Occipital lobe (tissue), 2 donors: ENCODE measurements around the gene WDFY1. TPM values are rescaled to one million over a fixed set of nuclear protein-coding genes. Genes with fewer than 3 reads are reported as not detected.
A peak's percentile ranks its signal among the peaks of the same experiment; 100 is the strongest.

Source experiments
- DNase-seq: peaks from one replicate; lab custom pipeline; 2025; lab: John Stamatoyannopoulos, UW
- total RNA-seq: library from RNA; depleted of rRNA; stranded (reverse); fragments of >200 nt; gene quantifications from one replicate; pipeline ENCODE4 v1.2.3, GENCODE V29; 2014

The WDFY1 gene, protein sequence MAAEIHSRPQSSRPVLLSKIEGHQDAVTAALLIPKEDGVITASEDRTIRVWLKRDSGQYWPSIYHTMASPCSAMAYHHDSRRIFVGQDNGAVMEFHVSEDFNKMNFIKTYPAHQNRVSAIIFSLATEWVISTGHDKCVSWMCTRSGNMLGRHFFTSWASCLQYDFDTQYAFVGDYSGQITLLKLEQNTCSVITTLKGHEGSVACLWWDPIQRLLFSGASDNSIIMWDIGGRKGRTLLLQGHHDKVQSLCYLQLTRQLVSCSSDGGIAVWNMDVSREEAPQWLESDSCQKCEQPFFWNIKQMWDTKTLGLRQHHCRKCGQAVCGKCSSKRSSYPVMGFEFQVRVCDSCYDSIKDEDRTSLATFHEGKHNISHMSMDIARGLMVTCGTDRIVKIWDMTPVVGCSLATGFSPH
- total RNA-seq: 67.8 TPM

DNA sequence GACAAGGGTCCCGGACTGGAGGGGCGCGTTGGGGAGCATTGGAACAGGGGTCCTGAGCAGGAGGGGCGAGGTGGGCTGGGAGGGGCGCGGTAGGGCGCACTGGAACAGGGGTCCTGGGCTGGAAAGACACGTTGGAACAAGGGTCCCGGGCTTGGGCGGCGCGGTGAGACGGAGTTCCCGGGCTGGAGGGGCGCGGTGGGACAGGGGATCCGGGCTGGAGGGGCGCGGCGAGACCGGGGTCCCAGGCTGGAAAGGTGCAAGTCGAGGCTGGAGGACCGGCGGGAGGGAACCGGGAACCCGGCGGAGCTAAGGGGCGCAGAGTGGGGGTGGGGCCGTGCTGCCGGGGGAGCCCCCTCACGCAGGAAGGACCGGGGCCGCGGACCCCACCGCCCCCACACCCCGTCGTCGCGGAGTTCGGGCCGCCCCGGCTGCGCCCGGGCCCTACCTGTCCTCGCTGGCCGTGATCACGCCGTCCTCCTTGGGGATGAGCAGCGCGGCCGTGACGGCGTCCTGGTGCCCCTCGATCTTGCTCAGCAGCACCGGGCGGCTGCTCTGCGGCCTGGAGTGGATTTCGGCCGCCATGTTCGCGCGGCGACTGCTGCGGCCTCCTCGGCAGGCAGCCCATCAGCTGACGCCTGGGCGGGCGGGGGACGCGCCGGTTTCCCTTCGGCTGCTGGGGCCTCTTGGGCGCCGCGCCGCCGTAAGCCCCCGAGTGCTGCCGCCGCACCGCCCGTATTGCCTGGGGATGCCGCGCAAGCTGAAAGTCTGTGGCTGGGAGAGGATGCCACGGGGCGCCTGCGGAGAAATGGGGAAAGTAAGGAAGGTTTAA, at the start of gene WDFY1:
TSS of gene WDFY1 (minus strand) at position 633 of the 829 bp plus-strand sequence. CDS start at position 582, 51 bp downstream.
- DNase-seq: peak; percentile 86

DNA sequence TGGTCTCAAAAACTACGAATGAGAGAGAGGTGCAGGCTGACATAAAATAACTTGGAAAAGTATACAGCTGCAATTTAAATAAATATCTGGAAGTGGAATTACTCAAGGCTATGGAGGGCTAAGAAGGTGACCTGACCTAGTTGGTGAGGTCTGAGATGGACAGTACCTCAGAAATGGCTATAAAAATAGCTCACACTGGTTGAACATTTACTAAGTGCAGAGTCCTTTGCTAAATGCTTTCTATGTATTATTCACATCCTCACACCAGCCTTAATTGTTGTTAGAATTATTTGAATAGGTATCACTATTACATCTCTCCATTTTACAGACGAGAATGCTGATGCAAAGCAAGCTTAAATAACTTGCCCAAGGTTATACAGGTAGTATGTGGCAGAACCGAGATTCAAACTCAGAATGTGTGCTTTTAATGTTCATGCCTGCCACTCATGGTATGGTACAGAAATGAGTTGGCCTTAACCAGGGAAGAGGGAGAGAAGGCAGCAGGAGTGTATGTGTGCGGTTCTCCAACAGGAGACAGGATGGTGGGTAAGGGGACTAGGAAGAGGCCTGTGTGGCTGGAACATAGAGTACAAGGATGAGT, 49.5 kb upstream of the WDFY1 start:
- DNase-seq: no peak

DNA sequence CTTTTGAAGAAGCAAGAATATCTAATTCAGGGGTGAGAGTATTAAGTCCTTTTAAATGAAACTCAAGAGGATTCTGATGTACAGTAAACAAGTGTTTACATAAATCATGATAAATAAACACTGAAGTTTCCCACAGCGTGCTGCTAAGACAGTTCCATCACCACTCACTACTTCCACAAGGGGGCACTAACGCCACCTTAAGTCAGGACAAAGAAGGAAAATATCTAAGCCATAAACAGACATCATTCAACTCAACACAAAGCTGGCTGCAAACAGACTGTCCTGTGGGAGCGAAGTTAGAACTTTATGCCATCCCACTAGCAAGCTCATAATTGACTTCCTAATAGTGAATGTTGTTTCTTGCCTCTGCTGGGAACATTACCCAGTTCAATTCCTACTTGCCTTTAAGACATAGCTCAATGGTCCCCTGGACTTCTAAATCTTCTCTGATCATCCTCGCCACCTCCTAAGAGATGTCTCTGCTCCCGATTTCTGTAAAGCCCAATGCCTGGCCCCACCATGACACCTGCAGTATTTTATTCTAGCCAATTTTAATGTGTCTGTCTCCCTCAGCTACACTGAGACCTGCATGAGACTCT, 48.6 kb upstream of the WDFY1 start:
- no peak for DNase-seq

DNA sequence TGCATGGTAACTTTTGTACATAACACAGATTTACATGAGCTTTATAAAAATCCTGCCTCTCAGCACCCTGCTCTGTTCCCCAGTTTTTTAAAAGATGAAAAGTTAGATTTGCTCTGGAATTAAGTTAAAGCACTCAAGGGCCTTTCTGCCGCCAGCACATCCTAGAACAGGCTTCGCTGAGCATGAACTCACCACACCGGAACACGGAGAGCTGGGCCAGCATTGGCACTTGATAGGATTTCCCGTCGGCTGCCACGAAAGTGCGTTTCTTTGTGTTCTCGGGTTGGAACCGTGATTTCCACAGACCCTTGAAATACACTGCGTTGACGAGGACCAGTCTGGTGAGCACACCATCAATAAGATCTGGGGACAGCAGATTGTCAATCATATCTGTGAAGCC, 46.5 kb upstream of the WDFY1 start:
- DNase-seq: no peak

DNA sequence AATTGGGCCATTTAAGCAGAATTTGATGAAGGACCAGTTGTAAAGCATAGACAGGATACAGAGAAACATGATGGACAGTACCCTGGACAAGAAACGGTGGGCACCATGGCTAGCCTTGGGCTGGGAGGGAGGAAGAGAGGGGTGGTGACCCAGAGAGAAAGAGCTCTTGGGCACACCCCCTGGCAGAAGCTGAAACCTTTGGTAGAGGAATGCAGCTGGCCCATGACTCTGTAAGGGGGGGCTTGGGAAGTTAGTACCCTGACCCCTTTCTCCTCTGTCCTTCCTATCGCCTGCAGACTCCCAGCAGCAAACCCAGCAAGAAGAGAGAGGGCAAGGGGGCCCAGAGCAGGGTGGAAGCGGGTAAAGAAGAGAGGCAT, 44.7 kb upstream of the WDFY1 start:
- no peak for DNase-seq

DNA sequence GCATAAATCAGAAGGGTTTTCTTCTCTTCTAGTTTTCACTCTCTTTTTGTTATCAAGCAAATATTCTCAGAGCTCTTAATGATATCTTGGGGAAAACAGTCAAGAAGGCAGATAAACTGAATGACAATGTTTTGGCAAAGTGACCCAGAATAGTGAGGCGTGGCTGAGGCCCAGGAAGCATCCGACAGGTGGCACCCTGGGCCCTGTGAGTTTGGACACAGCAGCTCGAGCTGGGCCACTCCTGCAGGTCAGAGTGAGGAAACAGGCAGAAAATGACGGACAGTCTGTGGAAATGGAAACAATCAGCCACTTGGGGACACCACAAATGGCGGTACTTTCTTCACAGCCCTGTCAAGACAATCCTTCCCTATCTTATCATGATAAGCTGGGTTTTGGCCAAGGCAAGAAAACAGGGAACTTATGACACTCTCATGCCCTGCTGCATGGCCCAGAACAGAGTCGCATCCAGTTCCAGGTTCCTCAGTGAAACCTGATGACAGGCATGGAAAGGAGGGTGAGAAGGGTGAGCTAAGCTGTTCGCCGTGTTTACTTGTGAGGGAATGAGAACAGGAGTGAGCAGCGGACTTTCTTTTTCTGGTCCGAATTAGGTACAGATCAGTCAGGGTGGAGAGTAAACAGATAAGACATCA, 44.2 kb upstream of the WDFY1 start:
- no peak for DNase-seq

DNA sequence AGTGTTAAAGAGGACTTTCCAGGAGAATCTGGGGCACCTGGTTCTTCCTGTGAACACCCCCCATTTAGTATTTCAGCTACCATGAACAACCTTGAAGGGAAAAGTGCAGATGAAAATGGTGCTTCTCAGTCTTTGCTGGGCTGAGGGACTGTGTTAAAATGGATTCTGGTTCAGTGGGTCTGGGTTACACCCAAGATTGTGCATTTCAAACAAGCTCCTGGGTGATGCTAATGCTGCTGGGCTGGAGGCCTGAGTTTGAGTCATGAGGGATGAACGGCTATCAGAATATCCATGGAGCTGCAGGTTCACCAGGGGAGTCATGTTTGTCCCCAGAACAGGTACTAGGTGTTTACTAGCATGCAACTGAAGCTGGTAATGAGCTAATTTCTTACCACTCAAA, 36.1 kb upstream of the WDFY1 start:
- DNase-seq: no peak

DNA sequence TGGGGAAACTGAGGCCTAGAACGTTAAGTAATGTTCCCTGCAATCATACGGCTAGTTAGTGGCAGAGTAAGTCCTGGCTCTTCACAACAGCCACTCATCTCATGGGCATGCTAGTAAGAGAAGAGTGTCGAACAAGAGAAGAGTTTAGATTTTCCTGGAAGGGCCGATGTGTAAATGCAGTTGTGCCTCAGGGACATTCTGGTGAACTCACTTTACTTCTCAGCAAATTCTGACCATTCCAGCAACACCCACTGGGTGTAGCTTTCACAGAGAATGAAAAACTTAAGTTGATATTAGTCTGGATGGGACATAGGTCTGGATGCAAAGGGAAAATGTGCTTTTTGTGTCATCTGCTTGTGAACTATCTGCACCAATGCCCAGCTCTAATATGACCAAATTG, 35.7 kb upstream of the WDFY1 start:
- DNase-seq: no peak

DNA sequence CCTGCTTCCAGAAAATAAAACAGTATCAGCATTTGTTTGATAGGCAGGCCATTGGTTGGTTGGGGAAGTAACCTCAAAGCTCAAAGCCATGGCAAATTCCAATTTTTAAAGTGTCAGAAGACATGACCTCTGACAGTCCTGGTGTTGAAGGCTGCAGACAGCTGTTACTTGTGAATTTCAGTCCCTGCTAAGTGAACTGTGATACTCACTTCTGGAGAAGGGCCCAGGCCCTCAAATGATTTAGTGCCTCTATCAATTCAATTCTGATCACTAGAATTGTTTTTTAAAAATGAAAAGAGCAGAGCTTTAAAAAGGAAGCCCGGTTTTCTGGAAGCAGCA, 35.2 kb upstream of the WDFY1 start:
- no peak for DNase-seq

DNA sequence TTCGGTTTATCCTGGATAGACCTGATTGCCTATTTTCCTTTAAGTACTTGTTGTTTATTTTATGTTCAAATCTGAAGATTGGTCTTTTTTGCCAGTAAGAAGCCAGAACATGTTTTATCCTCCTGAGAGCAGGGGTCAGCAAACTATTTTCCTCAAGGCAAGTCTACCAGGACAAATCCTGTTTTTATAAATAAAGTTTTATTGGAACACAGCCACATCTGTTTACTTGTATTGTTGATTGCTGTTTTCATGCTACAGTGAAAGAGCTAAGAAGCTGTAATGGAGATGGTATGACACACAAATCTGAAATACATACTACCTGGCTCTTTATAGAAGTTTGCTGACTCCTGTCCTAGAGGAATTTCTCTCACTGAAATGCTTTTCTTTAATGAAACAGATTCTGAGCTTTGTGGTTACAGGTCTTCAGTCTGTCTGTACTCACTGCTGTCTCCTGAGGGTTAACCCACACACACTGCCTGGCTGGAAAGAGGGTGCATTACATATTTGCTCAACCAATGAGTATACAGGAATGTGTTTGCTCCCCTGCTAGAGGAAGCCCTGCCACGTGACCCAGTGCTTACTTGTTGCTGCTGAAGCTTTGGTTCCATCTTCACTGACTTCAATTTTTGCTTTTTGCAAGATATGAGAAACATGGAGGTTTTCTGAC, 34.7 kb upstream of the WDFY1 start:
- no peak for DNase-seq

DNA sequence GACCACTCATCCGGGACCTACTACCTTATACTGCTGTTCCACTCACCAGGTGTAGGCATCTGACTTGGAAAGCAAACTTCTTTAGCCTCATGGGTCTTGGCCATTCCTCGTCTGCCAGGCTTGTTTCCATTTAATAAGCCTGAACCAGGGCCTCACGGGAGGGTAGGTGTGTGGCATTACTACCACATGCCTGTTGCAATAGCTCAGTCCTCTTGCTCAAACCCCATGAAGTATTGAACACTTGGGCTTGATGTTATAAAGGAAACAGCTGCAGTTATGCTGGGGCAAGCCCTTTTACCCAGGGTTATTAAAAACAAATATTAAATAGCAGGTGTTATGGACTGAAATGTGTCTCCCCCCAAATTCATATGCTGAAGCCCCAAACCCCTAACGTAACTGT, 33.3 kb upstream of the WDFY1 start:
- DNase-seq: no peak

DNA sequence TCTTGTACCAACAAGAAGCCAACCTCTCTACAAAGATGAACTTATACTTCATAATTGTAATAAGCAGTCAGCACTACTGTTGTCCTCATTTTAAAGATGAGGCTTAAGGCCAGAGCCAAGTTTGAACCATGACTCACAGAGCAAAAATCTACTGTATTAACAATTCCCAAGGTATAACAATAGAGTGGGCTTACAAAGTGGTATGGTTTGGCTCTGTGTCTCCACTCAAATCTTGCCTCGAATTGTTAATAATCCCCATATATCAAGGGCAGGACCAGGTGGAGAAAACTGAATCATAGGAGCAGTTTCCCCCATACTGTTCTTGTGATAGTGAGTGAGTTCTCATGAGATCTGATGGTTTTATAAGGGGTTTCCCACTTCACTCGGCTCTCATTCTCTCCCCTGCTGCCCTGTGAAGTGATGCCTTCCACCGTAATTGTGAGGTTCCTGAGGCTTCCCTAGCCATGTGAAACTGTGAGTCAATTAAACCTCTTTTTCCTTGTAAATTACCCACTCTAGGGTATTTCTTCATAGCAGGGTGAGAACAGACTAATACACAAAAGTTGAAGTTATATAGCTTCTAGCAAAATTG, 31.6 kb upstream of the WDFY1 start:
- DNase-seq: no peak

DNA sequence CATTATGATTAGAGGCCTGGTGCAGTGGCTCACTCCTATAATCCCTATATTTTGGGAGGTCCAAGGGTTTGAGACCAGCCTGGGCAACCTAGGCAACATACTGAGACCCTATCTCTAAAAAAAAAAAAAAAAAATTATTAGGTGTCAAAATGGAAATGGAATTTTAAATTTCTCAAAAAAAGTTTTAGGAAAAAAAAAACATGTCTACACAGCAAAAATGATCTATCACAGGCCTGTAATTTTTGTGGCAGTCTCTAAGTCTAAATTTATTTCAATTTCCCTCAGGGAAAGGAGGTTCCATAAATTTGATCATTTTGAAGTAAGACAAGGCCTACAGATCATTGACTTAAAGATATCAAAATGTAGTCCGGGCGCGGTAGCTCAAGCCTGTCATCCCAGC, 28.5 kb upstream of the WDFY1 start:
- no peak for DNase-seq

DNA sequence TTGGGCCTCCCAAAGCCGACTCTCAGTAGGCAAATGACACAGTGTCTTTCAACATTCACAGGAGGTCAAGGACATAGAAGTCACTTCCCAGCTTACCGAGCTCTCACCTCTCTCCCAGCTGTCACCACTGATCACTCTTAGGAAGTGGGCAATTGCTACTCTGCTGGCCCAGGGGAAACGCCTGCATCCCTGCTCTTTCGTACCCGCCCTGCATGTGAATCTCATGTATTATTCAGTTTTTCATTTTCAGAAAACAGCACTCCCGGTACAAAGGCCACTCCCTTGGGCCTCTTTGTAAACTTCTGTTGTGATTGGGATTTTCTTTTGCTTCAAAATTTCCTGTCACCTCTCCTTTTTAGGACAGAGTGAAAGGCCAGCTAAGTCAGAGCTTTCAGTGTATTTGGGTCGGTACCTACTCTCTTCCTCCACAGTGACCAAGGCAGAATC, 27.5 kb upstream of the WDFY1 start:
- no peak for DNase-seq

DNA sequence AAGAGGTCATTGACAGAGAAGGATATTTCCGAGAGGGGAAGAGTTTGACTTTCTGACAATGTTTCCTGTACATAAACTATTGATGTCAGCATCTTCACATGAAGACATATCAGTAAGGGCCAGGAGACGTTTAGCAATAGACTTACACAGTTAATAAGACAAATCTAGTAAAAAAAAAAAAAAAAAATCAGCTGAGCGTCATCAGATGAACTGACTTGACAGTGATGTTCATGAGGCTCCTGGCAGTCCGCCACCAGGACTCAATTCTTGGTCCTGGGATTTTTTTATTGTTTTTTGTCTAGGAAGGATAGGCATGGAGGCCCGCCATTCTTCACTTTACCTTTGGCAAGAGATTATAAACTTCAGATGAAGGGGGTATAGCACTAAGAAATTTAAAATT, 26.6 kb upstream of the WDFY1 start:
- DNase-seq: no peak

DNA sequence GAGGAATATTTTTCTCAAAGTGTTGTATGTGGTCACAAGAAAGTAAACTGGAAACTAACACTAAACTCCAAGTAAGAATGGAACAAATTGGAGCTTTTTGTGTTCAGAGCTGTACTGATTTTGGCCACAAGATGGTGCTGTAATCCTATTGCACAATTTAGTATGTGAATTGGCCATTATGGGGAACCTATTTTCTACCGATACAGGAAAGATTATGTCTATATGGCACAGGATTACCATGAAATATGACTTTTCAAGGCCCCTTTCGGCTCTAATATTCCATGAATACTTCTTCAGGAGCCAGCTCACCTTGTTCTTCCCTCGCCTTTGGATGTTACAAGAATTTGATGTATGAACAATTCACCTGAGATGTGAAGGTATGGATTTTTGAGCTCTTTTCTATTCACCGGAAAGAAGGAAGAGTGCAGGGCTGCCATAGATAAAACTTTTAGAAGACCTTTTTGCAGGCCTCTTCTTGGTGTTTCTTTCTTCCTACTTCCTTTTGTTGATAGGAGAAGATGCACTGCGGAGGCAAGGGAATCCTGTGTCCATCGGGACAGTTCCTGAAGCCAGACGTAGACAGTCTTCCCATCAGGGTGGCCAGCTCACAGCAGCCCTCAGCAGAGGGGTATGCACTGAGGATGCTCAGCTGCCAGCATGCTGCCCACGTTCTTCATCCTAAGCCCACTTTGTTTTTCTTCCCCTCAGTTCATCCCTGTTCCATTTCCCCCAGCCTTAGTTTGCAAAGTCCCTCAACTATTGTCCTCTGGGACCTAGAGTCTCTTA, 25.4 kb upstream of the WDFY1 start:
- DNase-seq: no peak

DNA sequence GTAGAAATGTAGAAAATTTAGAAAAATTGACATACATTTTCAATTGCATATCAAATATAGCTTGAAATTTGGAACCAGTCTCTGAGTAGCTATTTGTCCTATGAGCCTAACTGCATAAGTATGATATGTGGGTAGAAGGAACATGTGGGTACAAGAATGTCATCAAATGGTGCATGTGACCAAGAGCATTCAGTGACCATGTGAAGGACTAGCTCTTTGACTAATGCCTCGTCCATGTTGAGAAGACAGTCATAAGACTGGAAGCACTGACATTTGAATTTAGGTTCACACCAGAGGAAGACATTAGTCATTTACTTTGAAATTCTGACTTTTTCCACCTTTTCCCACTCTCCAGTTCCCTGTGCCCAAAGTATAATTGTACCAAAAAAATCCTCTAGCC, 24.7 kb upstream of the WDFY1 start:
- no peak for DNase-seq

DNA sequence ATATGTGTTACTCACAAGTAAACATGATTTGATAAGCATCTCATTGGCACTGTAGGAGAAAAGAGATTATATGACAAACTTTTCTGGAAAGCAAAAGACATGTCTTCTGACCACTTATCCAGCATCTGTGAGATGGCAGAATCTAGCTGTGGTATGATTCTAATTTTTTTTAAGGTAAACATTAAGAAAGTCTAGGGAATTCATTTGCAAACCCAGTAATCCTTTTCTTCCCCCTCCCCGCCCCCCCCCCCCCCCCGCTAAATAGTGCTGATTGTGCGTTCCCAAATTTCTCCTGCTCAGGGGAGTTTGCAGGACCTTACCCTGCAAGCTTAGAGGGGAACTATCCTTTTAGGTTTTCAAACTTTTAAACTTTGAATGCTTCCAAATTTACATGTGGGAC, 24.2 kb upstream of the WDFY1 start:
- DNase-seq: no peak

DNA sequence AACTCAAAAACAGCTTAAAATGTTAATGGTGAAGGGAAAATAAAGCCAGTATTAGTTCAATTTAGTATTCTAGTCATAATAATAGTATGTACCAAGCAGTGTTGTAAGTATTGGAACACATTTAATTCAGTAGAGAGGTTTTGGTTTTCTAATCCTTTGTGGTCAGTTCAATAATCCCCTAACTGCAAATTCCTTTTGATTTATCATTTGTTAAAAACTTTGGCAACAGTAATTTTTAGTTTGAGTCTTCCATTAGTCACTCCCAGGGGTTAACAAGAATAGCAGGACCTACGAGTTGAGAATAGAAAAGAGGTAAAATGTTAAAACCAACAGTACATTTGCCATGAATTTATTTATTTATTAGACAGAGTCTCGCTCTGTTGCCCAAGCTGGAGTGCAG, 22.8 kb upstream of the WDFY1 start:
- DNase-seq: no peak

DNA sequence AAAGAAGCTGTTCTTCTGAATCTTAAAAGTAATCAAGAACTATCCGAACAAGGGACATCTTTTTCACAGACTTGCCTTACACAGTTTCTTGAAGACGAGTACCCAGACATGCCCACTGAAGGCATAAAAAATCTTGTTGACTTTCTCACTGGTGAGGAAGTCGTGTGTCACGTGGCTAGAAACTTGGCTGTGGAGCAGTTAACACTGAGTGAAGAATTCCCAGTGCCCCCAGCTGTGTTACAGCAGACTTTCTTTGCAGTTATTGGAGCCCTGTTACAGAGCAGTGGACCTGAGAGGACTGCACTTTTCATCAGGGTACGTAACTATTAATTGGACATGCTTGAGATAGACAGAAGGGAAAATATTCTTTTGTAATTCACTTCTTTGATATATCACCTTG, 14.6 kb upstream of the WDFY1 start:
- DNase-seq: no peak
